ENCODE measurements around the gene SLC35E3. TPM values are rescaled to one million over a fixed set of nuclear protein-coding genes. Genes with fewer than 3 reads are reported as not detected.

Gene SLC35E3
- 3.3 and 5.5 TPM in 2 replicates for total RNA-seq

DNA sequence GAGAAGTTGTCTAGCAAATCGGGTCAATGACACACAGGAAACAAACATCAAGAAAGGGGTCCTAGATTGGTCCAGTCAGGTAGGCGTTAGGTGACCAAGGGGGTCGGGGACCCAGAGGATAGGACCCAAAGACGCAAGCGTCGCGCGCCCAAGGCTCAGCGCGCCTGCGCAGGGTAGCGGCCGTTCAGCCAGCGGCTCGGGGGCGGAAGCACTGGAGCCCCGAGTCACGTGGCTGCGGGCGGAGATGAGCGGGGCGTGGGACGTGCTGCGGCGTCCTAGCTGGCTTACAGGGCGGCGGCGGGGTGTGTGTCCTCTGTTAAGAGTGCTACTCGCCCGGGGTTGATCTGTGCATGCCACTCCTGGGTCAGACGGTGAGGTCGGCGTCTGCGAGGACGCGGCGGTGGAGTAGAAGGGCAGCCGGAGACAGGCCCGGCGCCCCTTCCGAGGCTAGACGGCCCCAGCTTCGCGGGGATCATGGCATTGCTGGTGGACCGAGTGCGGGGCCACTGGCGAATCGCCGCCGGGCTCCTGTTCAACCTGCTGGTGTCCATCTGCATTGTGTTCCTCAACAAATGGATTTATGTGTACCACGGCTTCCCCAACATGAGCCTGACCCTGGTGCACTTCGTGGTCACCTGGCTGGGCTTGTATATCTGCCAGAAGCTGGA lies at the start of gene SLC35E3:
SLC35E3 (plus strand) TSS at position 273 of the 668 bp plus-strand sequence; CDS start at position 475, 202 bp downstream.

DNA sequence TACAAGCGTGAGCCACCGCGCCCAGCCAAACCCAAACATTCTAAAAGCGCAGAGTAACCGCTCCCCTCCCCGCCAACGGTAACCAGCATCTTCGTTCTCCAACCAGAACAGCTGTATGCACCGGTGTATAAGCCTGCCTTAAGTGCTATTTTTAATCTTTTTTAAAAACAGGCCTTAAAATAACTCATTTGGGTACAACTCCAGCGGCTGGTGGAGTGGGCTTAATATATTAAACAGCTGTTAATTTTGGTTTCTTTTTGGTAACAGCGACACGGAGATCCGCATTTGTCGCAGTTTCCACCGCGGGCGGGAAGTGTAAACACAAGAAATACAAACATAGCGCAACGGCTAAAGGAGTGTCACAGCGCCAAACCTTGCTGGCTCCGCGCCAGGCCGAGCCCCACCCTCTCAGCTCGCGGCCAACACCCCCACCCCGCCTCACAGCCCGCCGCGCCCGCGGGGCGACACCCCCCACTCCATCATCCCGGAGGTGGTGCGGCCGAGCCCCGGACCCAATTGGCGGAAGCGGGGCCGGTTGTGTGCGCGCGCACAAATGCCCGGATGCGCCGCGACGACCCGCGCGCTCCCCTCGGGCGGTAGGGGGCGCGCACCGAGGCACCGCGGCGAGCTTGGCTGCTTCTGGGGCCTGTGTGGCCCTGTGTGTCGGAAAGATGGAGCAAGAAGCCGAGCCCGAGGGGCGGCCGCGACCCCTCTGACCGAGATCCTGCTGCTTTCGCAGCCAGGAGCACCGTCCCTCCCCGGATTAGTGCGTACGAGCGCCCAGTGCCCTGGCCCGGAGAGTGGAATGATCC lies 61.8 kb downstream of the SLC35E3 start, which contains the start of gene MDM2:
MDM2 (plus strand) TSS at position 602 of the 812 bp plus-strand sequence. CDS start 301 bp downstream, outside the sequence.

Other genes with a start within 250 kb of the SLC35E3 start
- gene RAP1B, start 135.3 kb upstream of the SLC35E3 start, total RNA-seq, result 93.3 and 115 TPM in 2 replicates
- gene NUP107, start 59.2 kb upstream of the SLC35E3 start, total RNA-seq, result 66.5 and 70.6 TPM in 2 replicates
- gene MDM2, start 62.0 kb downstream of the SLC35E3 start, total RNA-seq, result 132 and 161 TPM in 2 replicates
- gene CPM, start 187.0 kb downstream of the SLC35E3 start, total RNA-seq, result 6.3 and 19.8 TPM in 2 replicates

Measured in subcutaneous preadipocyte (primary cell).